Stimulated activated effector memory CD8-positive, alpha-beta T cell treated with anti-CD3 and anti-CD28 coated beads, Interleukin-12 subunit alpha, Interleukin-12 subunit beta, amount 100 ng/mL, for 72 hours (primary cell): Measurements from ENCODE around the gene IGHMBP2.

Experiments
- ATAC-seq: fragments of 150-1000 bp; cut with Tn5 transposase; 2 replicates; pipeline ENCODE4 v1.10.0; 2021
- DNase-seq, 2 donors: peaks; one replicate each; pipeline ENCODE4 v3.0.0; 2021 to 2022; ENCODE audit warnings: low spot score in 2 of 2
- H3K27ac Mint-ChIP-seq: one replicate; pipeline ENCODE4 v1.8.0; 2022; ENCODE audit warnings: mild to moderate bottlenecking, mixed read lengths
- H3K36me3 Mint-ChIP-seq: one replicate; pipeline ENCODE4 v1.8.0; 2022; ENCODE audit warnings: mild to moderate bottlenecking, mixed read lengths
- H3K4me1 Mint-ChIP-seq: one replicate; pipeline ENCODE4 v1.8.0; 2022; ENCODE audit warnings: mixed read lengths
- H3K4me3 Mint-ChIP-seq: one replicate; pipeline ENCODE4 v1.8.0; 2022; ENCODE audit warnings: mild to moderate bottlenecking, mixed read lengths
- H3K9me3 Mint-ChIP-seq: one replicate; pipeline ENCODE4 v1.8.0; 2022; ENCODE audit warnings: mixed read lengths

Gene IGHMBP2

GRCh38 chr11:68955607-68955958 is 51.9 kb downstream of the IGHMBP2 start:
- no peaks in the 10 kb centered on the region for H3K9me3 Mint-ChIP-seq
- no peak overlapping the region for H3K4me3 Mint-ChIP-seq
- H3K4me1 Mint-ChIP-seq = no peaks in the 10 kb centered on the region
- ATAC-seq (no peak), DNase-seq (no peak)
- H3K36me3 Mint-ChIP-seq = no peaks in the 10 kb centered on the region
- H3K27ac Mint-ChIP-seq = no peak overlapping the region

- H3K36me3 Mint-ChIP-seq = no peaks in the 10 kb centered on the region
- H3K27ac Mint-ChIP-seq = no peak overlapping the region
- ATAC-seq (peak; percentile 47), DNase-seq (no peak)
- no peak overlapping the region for H3K4me3 Mint-ChIP-seq
- H3K9me3 Mint-ChIP-seq = no peaks in the 10 kb centered on the region
- no peaks in the 10 kb centered on the region for H3K4me1 Mint-ChIP-seq
These were observed 52.5 kb downstream of the IGHMBP2 start for GRCh38 chr11:68956142-68956541.

GRCh38 chr11:68956547-68957254 is 53.0 kb downstream of the IGHMBP2 start:
- Mint-ChIP-seq H3K9me3 (no peaks in the 10 kb centered on the region), H3K4me3 (no peak overlapping the region), H3K36me3 (no peaks in the 10 kb centered on the region), H3K4me1 (no peaks in the 10 kb centered on the region), H3K27ac (no peak overlapping the region)
- ATAC-seq = no peak
- no peak for DNase-seq

- ATAC-seq (no peak), DNase-seq (no peak)
- H3K9me3 Mint-ChIP-seq = no peaks in the 10 kb centered on the region
- peaks cover 5% of the 10 kb centered on the region for H3K4me1 Mint-ChIP-seq
- H3K36me3 Mint-ChIP-seq = no peaks in the 10 kb centered on the region
- H3K27ac Mint-ChIP-seq = no peak overlapping the region
- no peak overlapping the region for H3K4me3 Mint-ChIP-seq
These were observed 54.5 kb downstream of the IGHMBP2 start for GRCh38 chr11:68958211-68958610.

- no peak for DNase-seq
- Mint-ChIP-seq H3K27ac (no peak overlapping the region), H3K36me3 (no peaks in the 10 kb centered on the region)
These were observed 56.0 kb downstream of the IGHMBP2 start for GRCh38 chr11:68959465-68960293.

GRCh38 chr11:68960294-68961071 is 56.8 kb downstream of the IGHMBP2 start:
- no peak for DNase-seq
- ATAC-seq = no peak
- H3K4me3 Mint-ChIP-seq = no peak overlapping the region
- H3K36me3 Mint-ChIP-seq = no peaks in the 10 kb centered on the region
- H3K4me1 Mint-ChIP-seq = peaks cover 10% of the 10 kb centered on the region
- H3K27ac Mint-ChIP-seq = no peak overlapping the region
- no peaks in the 10 kb centered on the region for H3K9me3 Mint-ChIP-seq

More at GRCh38 chr11:68959465-68960293, 56.0 kb downstream of the IGHMBP2 start:
- H3K4me1 Mint-ChIP-seq = peaks cover 10% of the 10 kb centered on the region
- H3K4me3 Mint-ChIP-seq = no peak overlapping the region
- no peak for ATAC-seq
- H3K9me3 Mint-ChIP-seq = no peaks in the 10 kb centered on the region

- Mint-ChIP-seq H3K9me3 (no peaks in the 10 kb centered on the region), H3K27ac (no peak overlapping the region), H3K4me3 (no peak overlapping the region), H3K36me3 (no peaks in the 10 kb centered on the region), H3K4me1 (peaks cover 10% of the 10 kb centered on the region)
- DNase-seq (no peak), ATAC-seq (no peak)
These were observed 57.6 kb downstream of the IGHMBP2 start for GRCh38 chr11:68961245-68961644.

GRCh38 chr11:68962527-68963250 is 59.0 kb downstream of the IGHMBP2 start:
- peak overlapping the region; percentile 72 for H3K27ac Mint-ChIP-seq
- H3K4me1 Mint-ChIP-seq = peaks cover 10% of the 10 kb centered on the region
- no peak for DNase-seq

GRCh38 chr11:68963779-68964178 is 60.1 kb downstream of the IGHMBP2 start:
- DNase-seq (no peak), ATAC-seq (peak; percentile 46)
- Mint-ChIP-seq H3K27ac (peak overlapping the region; percentile 72), H3K4me1 (peaks cover 10% of the 10 kb centered on the region), H3K36me3 (no peaks in the 10 kb centered on the region), H3K9me3 (no peaks in the 10 kb centered on the region), H3K4me3 (no peak overlapping the region)

More at GRCh38 chr11:68962527-68963250, 59.0 kb downstream of the IGHMBP2 start:
- no peaks in the 10 kb centered on the region for H3K9me3 Mint-ChIP-seq
- H3K4me3 Mint-ChIP-seq = peak overlapping the region; percentile 32
- peak; percentile 40 for ATAC-seq
- no peaks in the 10 kb centered on the region for H3K36me3 Mint-ChIP-seq

GRCh38 chr11:68965901-68966853 is 62.5 kb downstream of the IGHMBP2 start:
- H3K4me3 Mint-ChIP-seq = no peak overlapping the region
- H3K4me1 Mint-ChIP-seq = peaks cover 10% of the 10 kb centered on the region
- H3K36me3 Mint-ChIP-seq = no peaks in the 10 kb centered on the region
- no peaks in the 10 kb centered on the region for H3K9me3 Mint-ChIP-seq
- H3K27ac Mint-ChIP-seq = no peak overlapping the region
- DNase-seq (no peak), ATAC-seq (no peak)

- DNase-seq = no peak
- ATAC-seq = no peak
- H3K4me3 Mint-ChIP-seq = no peak overlapping the region
- no peaks in the 10 kb centered on the region for H3K9me3 Mint-ChIP-seq
- peaks cover 10% of the 10 kb centered on the region for H3K4me1 Mint-ChIP-seq
- no peak overlapping the region for H3K27ac Mint-ChIP-seq
- H3K36me3 Mint-ChIP-seq = no peaks in the 10 kb centered on the region
These were observed 63.4 kb downstream of the IGHMBP2 start for GRCh38 chr11:68966894-68967780.

- Mint-ChIP-seq H3K36me3 (no peaks in the 10 kb centered on the region), H3K4me3 (no peak overlapping the region), H3K27ac (no peak overlapping the region), H3K9me3 (no peaks in the 10 kb centered on the region), H3K4me1 (peaks cover 1% of the 10 kb centered on the region)
- DNase-seq (no peak), ATAC-seq (no peak)
These were observed 64.9 kb downstream of the IGHMBP2 start for GRCh38 chr11:68968306-68969250.
